Measurements from ENCODE around the gene ODAM. TPM values are rescaled to one million over a fixed set of nuclear protein-coding genes. Genes with fewer than 3 reads are reported as not detected.
A peak's percentile ranks its signal among the peaks of the same experiment; 100 is the strongest.

ODAM gene
- total RNA-seq (2014; rRNA removed; shearing (Covaris generic)): not detected in 2 replicates

GRCh38 chr4:70195425-70195824, at the start of gene ODAM:
ODAM (plus strand) TSS chr4:70195725; CDS start chr4:70196544, 819 bp downstream.
- H3K27me3 ChIP-seq (ENCODE audit: control insufficient read depth, insufficient read depth, low read length): no peaks in the 10 kb centered on the region
- no peaks in the 10 kb centered on the region for H3K36me3 ChIP-seq (replicated peaks; ENCODE audit: control insufficient read depth, insufficient read depth, low read length)
- no peak for DNase-seq
- H3K4me3 ChIP-seq (ENCODE audit: insufficient read depth, low read depth, low read length): no peak within 1 kb of the TSS

GRCh38 chr4:70151271-70151670, 44.3 kb upstream of the ODAM start:
- Histone ChIP-seq H3K4me3 (ENCODE audit: insufficient read depth, low read depth, low read length) (no peak overlapping the region), H3K27me3 (ENCODE audit: control insufficient read depth, insufficient read depth, low read length) (no peaks in the 10 kb centered on the region), H3K36me3 (replicated peaks; ENCODE audit: control insufficient read depth, insufficient read depth, low read length) (no peaks in the 10 kb centered on the region)
- DNase-seq: no peak

- no peaks in the 10 kb centered on the region for H3K27me3 ChIP-seq (ENCODE audit: control insufficient read depth, insufficient read depth, low read length)
- no peak for DNase-seq
- H3K4me3 ChIP-seq (ENCODE audit: insufficient read depth, low read depth, low read length): no peak overlapping the region
- no peaks in the 10 kb centered on the region for H3K36me3 ChIP-seq (replicated peaks; ENCODE audit: control insufficient read depth, insufficient read depth, low read length)
These were observed 43.4 kb upstream of the ODAM start for GRCh38 chr4:70152088-70152487.

- Histone ChIP-seq H3K36me3 (replicated peaks; ENCODE audit: control insufficient read depth, insufficient read depth, low read length) (no peaks in the 10 kb centered on the region), H3K27me3 (ENCODE audit: control insufficient read depth, insufficient read depth, low read length) (no peaks in the 10 kb centered on the region), H3K4me3 (ENCODE audit: insufficient read depth, low read depth, low read length) (no peak within 1 kb of the TSS)
- DNase-seq: no peak
These were observed 41.6 kb upstream of the ODAM start, which contains the start of gene PRR27 for GRCh38 chr4:70153937-70154336. PRR27 (plus strand) TSS chr4:70154237; CDS start chr4:70154376, 139 bp downstream.

GRCh38 chr4:70158576-70158975, 36.9 kb upstream of the ODAM start:
- no peaks in the 10 kb centered on the region for H3K36me3 ChIP-seq (replicated peaks; ENCODE audit: control insufficient read depth, insufficient read depth, low read length)
- no peak overlapping the region for H3K4me3 ChIP-seq (ENCODE audit: insufficient read depth, low read depth, low read length)
- DNase-seq: peak; percentile 5
- no peaks in the 10 kb centered on the region for H3K27me3 ChIP-seq (ENCODE audit: control insufficient read depth, insufficient read depth, low read length)

GRCh38 chr4:70177090-70177489, 18.4 kb upstream of the ODAM start:
- H3K27me3 ChIP-seq (ENCODE audit: control insufficient read depth, insufficient read depth, low read length): no peaks in the 10 kb centered on the region
- H3K4me3 ChIP-seq (ENCODE audit: insufficient read depth, low read depth, low read length): no peak overlapping the region
- no peak for DNase-seq
- no peaks in the 10 kb centered on the region for H3K36me3 ChIP-seq (replicated peaks; ENCODE audit: control insufficient read depth, insufficient read depth, low read length)

GRCh38 chr4:70178075-70178660, 17.4 kb upstream of the ODAM start:
- no peak overlapping the region for H3K4me3 ChIP-seq (ENCODE audit: insufficient read depth, low read depth, low read length)
- no peaks in the 10 kb centered on the region for H3K36me3 ChIP-seq (replicated peaks; ENCODE audit: control insufficient read depth, insufficient read depth, low read length)
- DNase-seq: no peak
- no peaks in the 10 kb centered on the region for H3K27me3 ChIP-seq (ENCODE audit: control insufficient read depth, insufficient read depth, low read length)

GRCh38 chr4:70179811-70180210, 15.7 kb upstream of the ODAM start:
- no peak overlapping the region for H3K4me3 ChIP-seq (ENCODE audit: insufficient read depth, low read depth, low read length)

GRCh38 chr4:70181864-70182263, 13.7 kb upstream of the ODAM start:
- H3K4me3 ChIP-seq (ENCODE audit: insufficient read depth, low read depth, low read length): no peak overlapping the region
- H3K36me3 ChIP-seq (replicated peaks; ENCODE audit: control insufficient read depth, insufficient read depth, low read length): no peaks in the 10 kb centered on the region
- no peaks in the 10 kb centered on the region for H3K27me3 ChIP-seq (ENCODE audit: control insufficient read depth, insufficient read depth, low read length)
- no peak for DNase-seq

More at GRCh38 chr4:70179811-70180210, 15.7 kb upstream of the ODAM start:
- no peak for DNase-seq
- Histone ChIP-seq H3K27me3 (ENCODE audit: control insufficient read depth, insufficient read depth, low read length) (no peaks in the 10 kb centered on the region), H3K36me3 (replicated peaks; ENCODE audit: control insufficient read depth, insufficient read depth, low read length) (no peaks in the 10 kb centered on the region)

GRCh38 chr4:70182517-70183167, 12.9 kb upstream of the ODAM start:
- H3K27me3 ChIP-seq (ENCODE audit: control insufficient read depth, insufficient read depth, low read length): no peaks in the 10 kb centered on the region
- no peak for DNase-seq
- no peak overlapping the region for H3K4me3 ChIP-seq (ENCODE audit: insufficient read depth, low read depth, low read length)
- no peaks in the 10 kb centered on the region for H3K36me3 ChIP-seq (replicated peaks; ENCODE audit: control insufficient read depth, insufficient read depth, low read length)

GRCh38 chr4:70183168-70183939, 12.2 kb upstream of the ODAM start:
- no peak overlapping the region for H3K4me3 ChIP-seq (ENCODE audit: insufficient read depth, low read depth, low read length)
- no peaks in the 10 kb centered on the region for H3K27me3 ChIP-seq (ENCODE audit: control insufficient read depth, insufficient read depth, low read length)
- peak; percentile 3 for DNase-seq
- no peaks in the 10 kb centered on the region for H3K36me3 ChIP-seq (replicated peaks; ENCODE audit: control insufficient read depth, insufficient read depth, low read length)

GRCh38 chr4:70183940-70184246, 11.6 kb upstream of the ODAM start:
- H3K36me3 ChIP-seq (replicated peaks; ENCODE audit: control insufficient read depth, insufficient read depth, low read length): no peaks in the 10 kb centered on the region
- H3K4me3 ChIP-seq (ENCODE audit: insufficient read depth, low read depth, low read length): no peak overlapping the region
- no peaks in the 10 kb centered on the region for H3K27me3 ChIP-seq (ENCODE audit: control insufficient read depth, insufficient read depth, low read length)
- DNase-seq: no peak

- DNase-seq: no peak
- Histone ChIP-seq H3K4me3 (ENCODE audit: insufficient read depth, low read depth, low read length) (no peak overlapping the region), H3K27me3 (ENCODE audit: control insufficient read depth, insufficient read depth, low read length) (no peaks in the 10 kb centered on the region), H3K36me3 (replicated peaks; ENCODE audit: control insufficient read depth, insufficient read depth, low read length) (no peaks in the 10 kb centered on the region)
These were observed 8.3 kb upstream of the ODAM start for GRCh38 chr4:70187216-70187615.

- no peak for DNase-seq
- Histone ChIP-seq H3K4me3 (ENCODE audit: insufficient read depth, low read depth, low read length) (no peak overlapping the region), H3K36me3 (replicated peaks; ENCODE audit: control insufficient read depth, insufficient read depth, low read length) (no peaks in the 10 kb centered on the region), H3K27me3 (ENCODE audit: control insufficient read depth, insufficient read depth, low read length) (no peaks in the 10 kb centered on the region)
These were observed 4.9 kb upstream of the ODAM start for GRCh38 chr4:70190579-70190978.

- Histone ChIP-seq H3K4me3 (ENCODE audit: insufficient read depth, low read depth, low read length) (no peak overlapping the region), H3K36me3 (replicated peaks; ENCODE audit: control insufficient read depth, insufficient read depth, low read length) (no peaks in the 10 kb centered on the region), H3K27me3 (ENCODE audit: control insufficient read depth, insufficient read depth, low read length) (no peaks in the 10 kb centered on the region)
- DNase-seq: no peak
These were observed 3.9 kb upstream of the ODAM start for GRCh38 chr4:70191647-70192046.

All from H7 (cell line).